IMR-90 (cell line): ENCODE results near the gene TNFRSF13B. TPM values are rescaled to one million over a fixed set of nuclear protein-coding genes. Genes with fewer than 3 reads are reported as not detected.
"Not testable (repeated sequence)": the region's sequence is repeated elsewhere in the genome, so short reads cannot be mapped to it uniquely, and the experiment has no call there.

Experiments
- ATAC-seq: fragments of 200-7000 bp; cut with Tn5 transposase; 2 replicates; pipeline ENCODE4 v1.9.1; 2020; ENCODE audit warnings: low read depth, mild to moderate bottlenecking, moderate library complexity
- BruUV-seq: library from RNA; stranded (reverse); fragments of 400-500 nt; replicated peaks from 2 replicates; lab custom pipeline; 2021; lab: Mats Ljungman, UMichigan
- CTCF ChIA-PET: fragments of 300-600 bp; formaldehyde crosslinking; extraction: SDS; loops from one replicate; lab custom pipeline; 2021; ENCODE audit warnings: antibody characterized with exemption; lab: Yijun Ruan, JAX
- POLR2A ChIA-PET: fragments of 300-600 bp; sonication (Branson Sonifier 250); formaldehyde crosslinking; loops from one replicate; lab custom pipeline; 2022; ENCODE audit warnings: antibody characterized with exemption; ENCODE audit not compliant: unreplicated experiment; lab: Charles Lee
- DNase-seq: peaks from one replicate; pipeline ENCODE4 v3.0.0; 2013
- H2AFZ ChIP-seq: replicated peaks from 2 replicates; pipeline ENCODE3; 2013; ENCODE audit warnings: low read length, mild to moderate bottlenecking; ENCODE audit not compliant: poor library complexity
- H2AK5ac ChIP-seq: 2 replicates; pipeline ENCODE4 v1.6.1; 2013; ENCODE audit warnings: low read depth, low read length, inconsistent platforms
- H2AK9ac ChIP-seq: replicated peaks from 2 replicates; pipeline ENCODE3; 2013; ENCODE audit warnings: mild to moderate bottlenecking, low read depth, low read length, moderate library complexity; ENCODE audit not compliant: poor library complexity
- H2BK120ac ChIP-seq: 2 replicates; pipeline ENCODE4 v1.6.1; 2013; ENCODE audit warnings: low read depth, low read length, inconsistent platforms
- H2BK15ac ChIP-seq: 3 replicates; pipeline ENCODE4 v1.6.1; 2013; ENCODE audit warnings: low read depth, low read length, inconsistent platforms
- H2BK20ac ChIP-seq: 2 replicates; pipeline ENCODE4 v1.6.1; 2013; ENCODE audit warnings: low read depth, mild to moderate bottlenecking, inconsistent platforms, low read length, moderate library complexity
- H2BK5ac ChIP-seq: 2 replicates; pipeline ENCODE4 v1.6.1; 2013; ENCODE audit warnings: mild to moderate bottlenecking, low read depth, low read length, inconsistent platforms; ENCODE audit not compliant: poor library complexity, severe bottlenecking
- H3K14ac ChIP-seq: replicated peaks from 2 replicates; pipeline ENCODE4 v1.6.1; 2013; ENCODE audit warnings: low read depth, low read length, inconsistent platforms
- H3K18ac ChIP-seq: 2 replicates; pipeline ENCODE4 v1.6.1; 2013; ENCODE audit warnings: low read depth, low read length, control low read depth
- H3K23ac ChIP-seq: 2 replicates; pipeline ENCODE4 v1.6.1; 2013; ENCODE audit warnings: low read depth, low read length, inconsistent platforms
- H3K27ac ChIP-seq: 2 replicates; pipeline ENCODE4 v1.5.1; 2013; ENCODE audit warnings: mild to moderate bottlenecking, control low read depth, low read length; ENCODE audit not compliant: insufficient read depth
- H3K27me3 ChIP-seq: 2 replicates; pipeline ENCODE4 v1.6.1; 2013; ENCODE audit warnings: low read length; ENCODE audit not compliant: control insufficient read depth, insufficient read depth
- H3K36me3 ChIP-seq: 2 replicates; pipeline ENCODE4 v1.6.1; 2013; ENCODE audit warnings: low read length, mixed read lengths; ENCODE audit not compliant: control insufficient read depth, insufficient read depth
- H3K4ac ChIP-seq: 2 replicates; pipeline ENCODE4 v1.6.1; 2013; ENCODE audit warnings: low read depth, low read length, inconsistent platforms
- H3K4me1 ChIP-seq: 2 replicates; pipeline ENCODE4 v1.6.1; 2013; ENCODE audit warnings: low read length, mixed read lengths; ENCODE audit not compliant: control insufficient read depth, insufficient read depth
- H3K4me2 ChIP-seq: 2 replicates; pipeline ENCODE4 v1.6.1; 2013; ENCODE audit warnings: low read depth, mild to moderate bottlenecking, control low read depth, low read length, moderate library complexity
- H3K4me3 ChIP-seq: 2 replicates; pipeline ENCODE4 v1.5.1; 2013; ENCODE audit warnings: low read depth, mild to moderate bottlenecking, control low read depth, low read length, moderate library complexity; ENCODE audit not compliant: insufficient read depth
- H3K56ac ChIP-seq: 2 replicates; pipeline ENCODE4 v1.6.1; 2013; ENCODE audit warnings: low read length, inconsistent platforms; ENCODE audit not compliant: insufficient read depth; ENCODE audit errors: extremely low read depth
- H3K79me1 ChIP-seq, 2 experiments: 2 replicates each; pipeline ENCODE4 v1.6.1; 2013; ENCODE audit warnings: low read length in 2 of 2, inconsistent platforms in 1 of 2, low read depth in 1 of 2
- H3K9ac ChIP-seq: 2 replicates; pipeline ENCODE4 v1.6.1; 2013; ENCODE audit warnings: low read depth, low read length, control low read depth
- H3K9me1 ChIP-seq: 2 replicates; pipeline ENCODE4 v1.6.1; 2013; ENCODE audit warnings: low read length, inconsistent platforms; ENCODE audit not compliant: insufficient read depth
- H3K9me3 ChIP-seq: 2 replicates; pipeline ENCODE4 v1.6.1; 2013; ENCODE audit warnings: low read length; ENCODE audit not compliant: control insufficient read depth, insufficient read depth
- H4K20me1 ChIP-seq: 2 replicates; pipeline ENCODE4 v1.6.1; 2013; ENCODE audit warnings: low read length, inconsistent platforms; ENCODE audit not compliant: insufficient read depth
- H4K5ac ChIP-seq: 2 replicates; pipeline ENCODE4 v1.6.1; 2013; ENCODE audit warnings: mild to moderate bottlenecking, low read depth, low read length, control low read depth
- H4K8ac ChIP-seq, 2 experiments: 2 replicates each; pipeline ENCODE4 v1.6.1; 2013; ENCODE audit warnings: low read depth in 2 of 2, low read length in 2 of 2, control low read depth in 1 of 2, inconsistent platforms in 1 of 2
- H4K91ac ChIP-seq: 2 replicates; pipeline ENCODE4 v1.6.1; 2013; ENCODE audit warnings: low read depth, low read length, inconsistent platforms; ENCODE audit not compliant: insufficient read depth
- whole genome bisulfite sequencing, 2 experiments: methylation state at CpG; one replicate each; pipeline versions ENCODE4 v1.1.5 to v1.1.7; 2013; ENCODE audit warnings: missing lambda C conversion rate in 2 of 2; ENCODE audit not compliant: insufficient read length in 1 of 2; ENCODE audit errors: extremely low coverage in 2 of 2; 5-methylcytosine and 5-hydroxymethylcytosine counted together
- dilution Hi-C: fragments of 300-500 bp; cut with HindIII; formaldehyde crosslinking; loops from one replicate; pipeline ENCODE4 v1.14.3; 2018; ENCODE audit warnings: low sequenced_read_pairs; ENCODE audit not compliant: unreplicated experiment
- in situ Hi-C: fragments of 300-500 bp; cut with MboI; formaldehyde crosslinking; loops from 3 replicates; pipeline ENCODE4 v1.14.3; 2019; ENCODE audit warnings: low sequenced_read_pairs, inconsistent platforms, mixed read lengths
- intact Hi-C: fragments of 100-400 bp; cut with micrococcal nuclease; formaldehyde crosslinking; loops from 2 replicates; pipeline ENCODE4 v1.10.0; 2022
- polyA plus RNA-seq, 3 experiments: library from polyadenylated mRNA; depleted of rRNA; stranded (reverse); fragments of >200 nt; gene quantifications; 2 replicates each; pipeline ENCODE4 v1.2.3, GENCODE V29; 2012; ENCODE audit warnings: low replicate concordance in 1 of 3
- total RNA-seq: library from RNA; depleted of rRNA; stranded (reverse); fragments of >200 nt; gene quantifications from 2 replicates; pipeline ENCODE4 v1.2.3, GENCODE V29; 2012

The TNFRSF13B gene
- total and polyA plus RNA-seq, 2 of the 4 experiments (the other 2 are of a cell fraction) = not detected

DNA sequence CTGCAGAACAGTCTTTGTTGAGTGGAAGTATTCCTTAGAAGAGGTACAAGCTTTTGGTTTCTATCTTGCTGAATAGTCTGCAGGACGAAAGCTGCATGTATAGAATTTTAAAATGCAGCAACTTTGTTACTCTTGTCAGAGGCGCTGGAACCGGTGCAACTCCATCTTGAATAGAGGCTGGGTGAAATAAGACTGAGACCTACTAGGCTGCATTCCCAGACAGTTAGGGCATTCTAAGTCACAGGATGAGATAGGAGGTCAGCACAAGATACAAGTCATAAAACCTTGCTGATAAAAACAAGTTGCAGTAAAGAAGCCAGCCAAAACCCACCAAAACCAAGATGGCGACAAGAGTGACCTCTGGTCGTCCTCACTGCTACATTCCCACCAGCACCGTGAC is 50.5 kb downstream of the TNFRSF13B start:
- H3K27ac ChIP-seq, H2BK120ac ChIP-seq, H3K14ac ChIP-seq, H3K36me3 ChIP-seq, H3K9ac ChIP-seq, H4K20me1 ChIP-seq, H2AK5ac ChIP-seq, H2BK20ac ChIP-seq, H3K23ac ChIP-seq, CTCF ChIA-PET, H2AK9ac ChIP-seq, H3K79me1 ChIP-seq, H3K4me3 ChIP-seq, dilution Hi-C loops, intact Hi-C loops, POLR2A ChIA-PET, H3K4me1 ChIP-seq, ATAC-seq, H2AFZ ChIP-seq, H4K8ac ChIP-seq, H3K56ac ChIP-seq, H3K4me2 ChIP-seq, in situ Hi-C loops, H4K5ac ChIP-seq, H2BK15ac ChIP-seq, H4K91ac ChIP-seq, H2BK5ac ChIP-seq, BruUV-seq, H3K4ac ChIP-seq, DNase-seq, H3K18ac ChIP-seq, H3K9me1 ChIP-seq, H3K9me3 ChIP-seq: not testable (repeated sequence)
- peaks cover 26% of the 10 kb centered on the region for H3K27me3 ChIP-seq
- 60% methylated on average over 2 of the region's 6 CpGs; no CpG with 5 or more reads in 1 of the 2 experiments for WGBS, 2 experiments
